ENCODE data around the gene ADGRA3.

- TF ChIP-seq, protein P1, sequence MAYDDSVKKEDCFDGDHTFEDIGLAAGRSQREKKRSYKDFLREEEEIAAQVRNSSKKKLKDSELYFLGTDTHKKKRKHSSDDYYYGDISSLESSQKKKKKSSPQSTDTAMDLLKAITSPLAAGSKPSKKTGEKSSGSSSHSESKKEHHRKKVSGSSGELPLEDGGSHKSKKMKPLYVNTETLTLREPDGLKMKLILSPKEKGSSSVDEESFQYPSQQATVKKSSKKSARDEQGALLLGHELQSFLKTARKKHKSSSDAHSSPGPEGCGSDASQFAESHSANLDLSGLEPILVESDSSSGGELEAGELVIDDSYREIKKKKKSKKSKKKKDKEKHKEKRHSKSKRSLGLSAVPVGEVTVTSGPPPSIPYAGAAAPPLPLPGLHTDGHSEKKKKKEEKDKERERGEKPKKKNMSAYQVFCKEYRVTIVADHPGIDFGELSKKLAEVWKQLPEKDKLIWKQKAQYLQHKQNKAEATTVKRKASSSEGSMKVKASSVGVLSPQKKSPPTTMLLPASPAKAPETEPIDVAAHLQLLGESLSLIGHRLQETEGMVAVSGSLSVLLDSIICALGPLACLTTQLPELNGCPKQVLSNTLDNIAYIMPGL (CRISPR knock-in tag; IDR thresholded peaks at IDR 0.05), result no peak
- TF ChIP-seq JUN (CRISPR knock-in tag; IDR thresholded peaks at IDR 0.05), result no peak
- no peak for TF ChIP-seq SP1 (CRISPR knock-in tag; conservative IDR thresholded peaks at IDR 0.05)
- no peak for TF ChIP-seq ZNF416 (CRISPR knock-in tag; IDR thresholded peaks at IDR 0.05)
- TF ChIP-seq, protein P2, sequence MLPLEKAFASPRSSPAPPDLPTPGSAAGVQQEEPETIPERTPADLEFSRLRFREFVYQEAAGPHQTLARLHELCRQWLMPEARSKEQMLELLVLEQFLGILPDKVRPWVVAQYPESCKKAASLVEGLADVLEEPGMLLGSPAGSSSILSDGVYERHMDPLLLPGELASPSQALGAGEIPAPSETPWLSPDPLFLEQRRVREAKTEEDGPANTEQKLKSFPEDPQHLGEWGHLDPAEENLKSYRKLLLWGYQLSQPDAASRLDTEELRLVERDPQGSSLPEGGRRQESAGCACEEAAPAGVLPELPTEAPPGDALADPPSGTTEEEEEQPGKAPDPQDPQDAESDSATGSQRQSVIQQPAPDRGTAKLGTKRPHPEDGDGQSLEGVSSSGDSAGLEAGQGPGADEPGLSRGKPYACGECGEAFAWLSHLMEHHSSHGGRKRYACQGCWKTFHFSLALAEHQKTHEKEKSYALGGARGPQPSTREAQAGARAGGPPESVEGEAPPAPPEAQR (CRISPR knock-in tag; IDR thresholded peaks at IDR 0.05), result no peak
- no peak for TF ChIP-seq ZNF121 (CRISPR knock-in tag; IDR thresholded peaks at IDR 0.05)
- TF ChIP-seq, protein P3, sequence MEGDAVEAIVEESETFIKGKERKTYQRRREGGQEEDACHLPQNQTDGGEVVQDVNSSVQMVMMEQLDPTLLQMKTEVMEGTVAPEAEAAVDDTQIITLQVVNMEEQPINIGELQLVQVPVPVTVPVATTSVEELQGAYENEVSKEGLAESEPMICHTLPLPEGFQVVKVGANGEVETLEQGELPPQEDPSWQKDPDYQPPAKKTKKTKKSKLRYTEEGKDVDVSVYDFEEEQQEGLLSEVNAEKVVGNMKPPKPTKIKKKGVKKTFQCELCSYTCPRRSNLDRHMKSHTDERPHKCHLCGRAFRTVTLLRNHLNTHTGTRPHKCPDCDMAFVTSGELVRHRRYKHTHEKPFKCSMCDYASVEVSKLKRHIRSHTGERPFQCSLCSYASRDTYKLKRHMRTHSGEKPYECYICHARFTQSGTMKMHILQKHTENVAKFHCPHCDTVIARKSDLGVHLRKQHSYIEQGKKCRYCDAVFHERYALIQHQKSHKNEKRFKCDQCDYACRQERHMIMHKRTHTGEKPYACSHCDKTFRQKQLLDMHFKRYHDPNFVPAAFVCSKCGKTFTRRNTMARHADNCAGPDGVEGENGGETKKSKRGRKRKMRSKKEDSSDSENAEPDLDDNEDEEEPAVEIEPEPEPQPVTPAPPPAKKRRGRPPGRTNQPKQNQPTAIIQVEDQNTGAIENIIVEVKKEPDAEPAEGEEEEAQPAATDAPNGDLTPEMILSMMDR (IDR thresholded peaks at IDR 0.05), result no peak
- TF ChIP-seq ESRRA (CRISPR knock-in tag; IDR thresholded peaks at IDR 0.05; ENCODE audit: borderline replicate concordance), result no peak
- no peak for TF ChIP-seq PRDM15 (CRISPR knock-in tag; IDR thresholded peaks at IDR 0.05)
Measured at GRCh38 chr4:22456291-22456690, 59.6 kb downstream of the ADGRA3 start.
